DMS 273 (cell line): ENCODE data around the gene AVPR1B.
"Not testable (repeated sequence)": the region's sequence is repeated elsewhere in the genome, so short reads cannot be mapped to it uniquely, and the experiment has no call there.

Source experiments
- DNase-seq: peaks from one replicate; lab custom pipeline; 2025; ENCODE audit not compliant: unreplicated experiment; lab: John Stamatoyannopoulos, UW

Gene AVPR1B

DNA sequence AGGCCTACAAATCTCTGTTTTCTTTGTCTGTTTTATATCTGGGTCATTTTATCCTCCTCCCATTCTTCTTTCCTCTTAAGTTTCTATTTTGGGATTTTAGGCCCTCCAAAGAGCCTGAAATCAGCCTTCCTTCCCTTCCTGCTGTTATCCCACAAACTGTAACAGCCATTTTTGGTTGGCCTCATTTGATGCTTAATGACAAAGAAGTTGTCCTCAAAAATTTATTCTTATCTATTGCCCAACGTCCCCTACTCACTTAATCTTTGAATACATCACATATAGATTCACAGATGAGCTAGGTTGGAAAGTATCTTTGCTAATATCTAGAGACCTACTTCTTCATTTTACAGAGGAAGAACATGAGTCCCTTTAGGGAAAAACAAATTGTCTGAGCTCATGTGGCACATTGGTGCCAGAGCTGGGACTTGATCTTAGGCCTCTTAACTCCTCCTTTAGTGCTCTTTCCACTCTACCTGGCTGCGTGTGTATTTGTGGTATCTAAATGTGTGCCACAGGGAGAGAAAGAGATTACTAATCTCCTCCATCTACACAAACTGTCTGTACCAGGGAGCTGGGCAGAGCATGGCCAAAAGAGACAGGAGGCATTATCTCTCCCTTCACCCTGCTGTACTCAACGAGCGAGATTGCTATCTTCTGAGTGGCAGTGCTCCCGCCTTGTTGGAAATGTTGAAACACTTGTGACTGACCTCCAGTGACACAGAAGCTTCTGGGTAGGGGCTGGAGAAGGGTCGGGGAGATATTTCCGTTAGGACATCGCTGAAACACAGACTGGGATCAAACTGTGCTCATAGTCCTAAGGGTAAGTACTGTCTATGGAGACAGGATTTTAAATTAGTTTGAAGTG, 34.1 kb downstream of the AVPR1B start:
- DNase-seq, result no peak

- DNase-seq, result no peak
Measured at GRCh38 chr1:206081856-206082255, 35.3 kb downstream of the AVPR1B start.

DNA sequence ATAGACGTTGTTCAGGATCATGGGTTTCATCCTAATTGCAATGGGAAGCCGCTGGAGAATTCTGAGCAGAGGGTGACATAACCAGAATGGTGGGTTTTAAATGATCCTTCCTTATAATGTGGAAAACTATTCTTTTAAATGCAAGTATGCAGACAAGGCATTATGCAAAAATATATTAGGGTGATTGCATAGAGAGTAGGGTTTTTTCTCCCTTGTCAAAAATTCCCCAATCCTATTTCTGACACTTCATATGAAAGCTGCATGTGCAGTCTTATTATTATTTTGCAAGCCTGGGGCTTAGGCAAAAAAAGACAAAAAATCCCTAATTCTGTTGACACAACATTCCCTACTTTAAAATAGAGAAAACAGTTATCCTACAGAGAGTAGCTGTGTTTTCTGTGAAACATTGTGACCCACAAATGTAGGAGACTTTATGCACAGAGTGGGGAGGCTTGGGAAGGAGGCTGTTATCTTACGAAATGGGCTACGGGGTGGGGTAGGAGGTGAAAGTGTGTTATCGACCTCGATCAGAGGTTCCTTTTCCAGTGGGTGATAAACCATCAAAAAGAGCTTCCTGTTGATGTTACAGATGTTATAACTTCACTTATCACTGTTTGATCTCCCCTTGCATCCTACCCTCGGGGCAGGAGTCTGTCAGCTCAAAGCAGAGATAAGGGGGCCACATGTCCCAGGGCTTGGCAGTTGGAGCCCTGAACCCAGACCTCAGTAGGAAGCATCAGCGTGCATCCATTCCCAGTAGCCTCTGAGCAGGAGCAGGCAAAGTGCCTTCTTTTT, 37.0 kb downstream of the AVPR1B start:
- DNase-seq, result no peak

DNA sequence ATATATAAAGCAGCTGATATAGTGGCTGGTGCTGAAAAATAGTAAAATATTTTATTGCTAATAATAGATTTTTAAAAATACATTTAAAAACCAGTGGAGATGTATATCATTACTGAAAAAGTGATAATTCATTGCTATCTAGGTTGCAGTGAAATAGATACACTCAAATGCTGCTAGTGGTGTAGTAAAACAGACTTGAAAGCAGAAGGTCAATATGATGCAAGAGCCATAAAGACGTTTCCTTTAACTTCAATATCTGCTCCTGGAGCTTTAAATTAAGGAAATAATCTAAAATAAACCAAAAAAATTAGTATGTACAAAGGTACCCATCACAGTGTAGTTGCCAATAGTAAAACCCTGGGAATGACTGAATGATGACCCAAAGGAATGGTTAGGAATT, 38.1 kb downstream of the AVPR1B start:
- DNase-seq, result no peak

DNA sequence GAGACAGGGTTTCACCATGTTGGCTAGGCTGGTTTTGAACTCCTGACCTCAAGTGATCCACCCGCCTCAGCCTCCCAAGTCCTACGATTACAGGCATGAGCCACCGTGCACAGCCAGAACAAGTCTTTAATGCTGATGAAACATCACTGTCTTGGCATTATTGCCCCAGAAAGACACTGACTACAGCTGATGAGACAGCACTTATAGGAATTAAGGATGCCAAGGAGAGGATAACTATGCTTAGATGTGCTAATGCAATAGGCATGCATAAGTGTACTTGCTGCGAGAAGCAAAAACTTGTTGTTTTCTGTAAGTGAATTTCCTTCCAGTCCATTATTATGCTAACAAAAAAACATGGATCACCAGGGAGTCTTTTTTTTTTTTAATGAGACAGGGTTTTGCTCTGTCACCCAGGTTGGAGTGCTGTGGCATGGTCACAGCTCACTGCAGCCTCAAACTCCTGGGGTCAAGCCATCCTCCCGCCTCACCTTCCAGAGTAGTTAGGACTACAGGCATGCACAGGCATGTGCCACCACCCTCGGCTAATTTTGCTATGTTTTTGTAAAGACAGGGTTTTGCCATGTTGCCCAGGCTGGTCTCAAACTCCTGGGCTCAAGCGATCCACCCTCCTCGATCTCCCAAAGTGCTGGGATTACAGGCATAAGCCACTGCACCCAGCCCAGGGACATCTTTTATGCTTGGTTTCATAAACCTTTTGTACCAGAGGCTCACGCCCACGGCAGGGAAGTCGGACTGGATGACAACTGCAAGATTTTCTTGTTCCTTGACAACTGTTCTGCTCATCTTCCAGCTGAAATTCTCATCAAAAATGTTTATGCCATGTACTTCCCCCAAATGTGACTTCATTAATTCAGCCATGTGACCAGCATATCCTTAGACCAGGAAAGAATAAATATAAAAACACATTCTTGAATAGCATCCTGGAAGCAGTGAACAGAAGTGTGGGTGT, 41.1 kb downstream of the AVPR1B start:
- no peak for DNase-seq

GRCh38 chr1:206074839-206075238, 42.3 kb downstream of the AVPR1B start:
- DNase-seq, result peak; percentile 9

DNA sequence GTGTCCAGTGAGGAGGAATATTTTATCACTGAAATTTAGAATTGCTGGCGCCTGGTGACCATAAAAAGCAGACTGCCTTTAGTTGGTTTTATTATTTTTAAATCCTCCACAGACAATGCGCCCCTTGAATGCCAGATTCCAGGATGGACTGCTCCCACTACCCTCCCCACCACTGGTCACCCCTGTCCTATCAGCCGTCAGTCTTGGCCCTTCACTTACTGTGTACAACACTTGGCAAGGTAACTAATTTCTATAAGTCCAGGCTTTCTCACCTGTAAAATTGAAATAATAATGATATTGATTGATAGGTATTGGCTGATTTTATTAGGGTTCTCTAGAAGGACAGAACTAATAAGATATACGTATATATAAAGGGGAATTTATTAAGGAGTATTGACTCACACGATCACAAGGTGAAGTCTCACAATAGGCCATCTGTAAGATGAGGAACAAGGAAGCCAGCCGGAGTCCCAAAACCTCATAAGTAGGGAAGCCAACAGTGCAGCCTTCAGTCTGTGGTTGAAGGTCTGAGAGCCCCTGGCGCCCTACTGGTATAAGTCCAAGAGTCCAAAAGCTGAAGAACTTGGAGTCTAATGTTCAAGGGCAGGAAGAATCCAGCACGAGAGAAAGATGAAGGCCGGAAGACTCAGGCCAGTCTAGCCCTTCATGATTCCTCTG, 46.4 kb downstream of the AVPR1B start:
- no peak for DNase-seq

GRCh38 chr1:206068314-206068713, 48.9 kb downstream of the AVPR1B start:
- DNase-seq, result no peak

DNA sequence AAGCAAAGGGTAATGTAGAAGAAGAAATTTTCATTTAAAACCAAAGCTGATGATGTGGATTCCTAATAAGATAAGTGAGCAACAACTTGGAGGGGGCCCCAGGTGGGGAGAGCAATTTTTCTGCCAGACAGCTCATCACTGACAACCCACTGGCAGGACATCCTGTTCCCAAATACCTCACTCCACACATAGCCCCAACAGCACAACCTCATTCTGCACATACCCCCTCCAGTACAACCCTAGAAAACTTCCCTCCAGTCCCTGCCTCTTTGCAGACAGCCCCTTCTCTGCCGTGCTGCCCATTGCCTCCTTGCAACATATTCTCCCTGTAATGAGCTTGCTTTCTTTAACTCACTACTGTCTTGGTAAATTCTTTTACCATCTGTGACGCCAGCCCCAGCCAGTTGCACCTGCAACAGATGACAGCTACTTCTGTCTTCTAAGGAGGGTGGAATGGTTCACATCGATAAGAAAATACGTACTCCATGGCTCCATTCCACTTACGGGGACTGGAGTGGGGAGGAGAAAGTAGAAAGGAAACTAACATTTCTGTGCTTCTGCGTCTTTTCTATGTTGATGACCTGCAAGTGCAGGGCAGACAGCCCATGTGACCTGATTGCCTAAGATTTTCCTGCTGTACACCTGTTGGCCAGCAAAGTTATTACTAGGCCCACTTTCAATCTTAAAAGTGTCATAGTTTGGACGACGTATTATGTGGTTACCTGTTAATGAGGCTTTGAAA, 49.5 kb downstream of the AVPR1B start:
- DNase-seq, result no peak

DNA sequence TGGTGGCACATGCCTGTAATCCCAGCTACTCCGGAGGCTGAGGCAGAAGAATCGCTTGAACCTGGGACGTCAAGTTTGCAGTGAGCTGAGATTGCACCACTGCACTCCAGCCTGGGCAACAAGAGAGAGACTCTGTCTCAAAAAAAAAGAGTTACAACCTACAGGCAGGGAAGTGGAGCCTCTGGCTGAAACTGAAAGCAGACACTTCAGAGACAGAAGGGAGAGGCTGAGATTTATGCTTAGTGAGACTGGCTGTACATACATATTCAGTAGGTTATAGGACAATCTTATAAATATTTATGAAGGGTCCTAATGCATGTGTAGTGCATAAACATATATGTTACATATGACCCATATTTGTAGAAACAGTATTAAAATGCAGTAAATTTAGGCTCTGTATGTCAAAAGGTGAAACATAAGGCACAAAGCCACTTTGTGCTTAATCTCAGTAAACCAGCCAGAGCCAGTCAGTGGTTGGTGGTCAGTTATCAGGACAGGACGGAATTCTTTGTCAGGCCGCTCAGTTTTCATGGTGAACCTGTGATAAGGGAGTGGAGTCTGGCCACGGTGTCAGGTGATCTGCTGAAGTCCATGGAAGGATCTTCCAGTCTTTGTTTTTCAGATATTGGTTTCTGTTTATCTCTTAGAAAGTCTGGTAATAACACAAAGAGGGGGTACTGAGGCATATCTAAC, 50.6 kb downstream of the AVPR1B start:
- peak; percentile 21 for DNase-seq

DNA sequence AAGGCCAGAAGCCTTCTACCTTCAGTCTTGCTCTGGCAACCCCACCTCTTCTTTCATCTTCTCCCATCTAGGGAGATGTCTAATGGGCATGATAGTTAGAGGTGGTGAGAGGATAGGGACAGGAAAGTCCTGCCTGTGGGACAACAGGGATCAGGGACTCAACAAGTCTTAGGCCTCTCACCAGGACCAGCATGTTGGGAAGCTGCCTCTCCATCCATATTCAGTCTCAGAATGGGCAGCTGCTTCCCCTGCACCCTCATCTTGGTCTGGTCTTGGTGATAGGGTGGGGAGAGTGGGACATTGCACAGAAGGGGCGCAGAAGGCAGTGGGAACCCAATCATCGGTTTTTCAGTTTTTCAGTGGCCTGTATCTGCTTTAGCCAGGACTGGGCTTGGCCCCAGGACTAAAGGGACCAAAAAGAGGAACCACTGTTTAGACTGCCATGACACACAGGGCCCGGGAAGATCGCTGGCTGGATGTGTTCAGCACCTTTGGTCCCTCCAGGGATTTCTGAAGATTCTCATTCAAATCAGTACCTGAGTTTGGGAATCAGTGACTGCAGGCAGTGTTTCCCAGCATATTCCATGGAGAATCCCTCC, 51.5 kb downstream of the AVPR1B start:
- no peak for DNase-seq

DNA sequence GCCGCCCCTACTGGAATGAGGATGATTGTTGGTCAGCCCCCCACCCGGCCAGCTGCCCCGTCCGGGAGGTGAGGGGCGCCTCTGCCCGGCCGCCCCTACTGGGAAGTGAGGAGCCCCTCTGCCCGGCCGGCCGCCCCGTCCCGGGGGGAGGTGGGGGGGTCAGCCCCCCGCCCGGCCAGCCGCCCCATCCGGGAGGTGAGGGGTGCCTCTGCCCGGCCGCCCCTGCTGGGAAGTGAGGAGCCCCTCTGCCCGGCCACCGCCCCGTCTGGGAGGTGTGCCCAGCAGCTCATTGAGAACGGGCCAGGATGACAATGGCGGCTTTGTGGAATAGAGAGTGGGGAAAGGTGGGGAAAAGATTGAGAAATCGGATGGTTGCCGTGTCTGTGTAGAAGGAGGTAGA, 52.7 kb downstream of the AVPR1B start:
- not testable (repeated sequence) for DNase-seq

- not testable (repeated sequence) for DNase-seq
Measured at GRCh38 chr1:206064001-206064400, 53.2 kb downstream of the AVPR1B start.

GRCh38 chr1:206062464-206062863, 54.7 kb downstream of the AVPR1B start:
- no peak for DNase-seq

DNA sequence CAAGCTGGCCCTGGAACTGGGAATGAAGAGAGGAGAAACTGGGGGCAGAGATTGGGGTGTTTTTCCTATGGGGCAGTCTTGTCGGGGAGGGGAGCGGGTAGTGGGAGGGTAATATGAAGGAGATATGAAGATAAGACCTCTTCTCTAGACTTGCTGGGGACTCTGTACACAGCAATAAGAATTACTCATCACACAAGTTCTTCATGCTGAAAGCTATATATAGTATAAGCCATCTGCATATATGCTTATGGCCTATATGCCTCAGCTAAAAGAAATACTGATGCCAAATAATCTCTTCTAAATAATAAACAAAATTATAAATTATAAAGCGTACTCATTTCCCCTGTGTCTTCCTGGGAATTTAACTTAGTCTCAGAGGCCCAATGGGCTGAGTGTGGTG, 56.3 kb downstream of the AVPR1B start:
- DNase-seq, result no peak
